ENCODE data around the gene MRPL51. TPM values are rescaled to one million over a fixed set of nuclear protein-coding genes. Genes with fewer than 3 reads are reported as not detected.

The MRPL51 gene
- polyA plus RNA-seq, 1 donor (not counting 4 experiments of a cell fraction or from before 2014, with no cell fraction given): 184 TPM

GRCh38 chr12:6541371-6542165 is 48.5 kb upstream of the MRPL51 start:
- H3K4me3 ChIP-seq (ENCODE audit: control insufficient read depth in 2 of 3, extremely low read depth in 1 of 3, insufficient read depth in 2 of 3, low read depth in 1 of 3, low read length in 3 of 3): no peak overlapping the region
- TF ChIP-seq CTCF (optimal IDR thresholded peaks at IDR 0.05 in 1 of 3, IDR thresholded peaks at IDR 0.05 in 1 of 3, conservative IDR thresholded peaks at IDR 0.05 in 1 of 3; ENCODE audit: extremely low read depth in 1 of 3, insufficient read depth in 2 of 3, low read length in 3 of 3): no peak
- TF ChIP-seq EZH2 (IDR thresholded peaks at IDR 0.05; ENCODE audit: low read length): no peak
- peaks cover 19 to 23% of the 10 kb centered on the region in 2 experiments for H3K36me3 ChIP-seq (ENCODE audit: control insufficient read depth in 2 of 2, extremely low read depth in 1 of 2, insufficient read depth in 2 of 2, low read length in 2 of 2)
- H4K20me1 ChIP-seq (ENCODE audit: control insufficient read depth, extremely low read depth, insufficient read depth, low read length): peaks cover 29% of the 10 kb centered on the region
- dilution Hi-C loops (cut with MboI; ENCODE audit: extremely low pct_ligation_motif_present, low sequenced_read_pairs): no loop called here
- no peaks in the 10 kb centered on the region for H3K9me3 ChIP-seq (ENCODE audit: control insufficient read depth, low read depth, low read length)
- DNase-seq (ENCODE audit: low read depth, low spot score) (no peak), FAIRE-seq (no peak)
- H3K4me1 ChIP-seq (ENCODE audit: control insufficient read depth, extremely low read depth, insufficient read depth, low read length): peaks cover 30% of the 10 kb centered on the region
- H2AFZ ChIP-seq (ENCODE audit: control insufficient read depth, low read length): no peak overlapping the region
- H3K79me2 ChIP-seq (ENCODE audit: control insufficient read depth, insufficient read depth, low read length): peaks cover 7% of the 10 kb centered on the region
- H3K27ac ChIP-seq (ENCODE audit: control insufficient read depth, insufficient read depth, low read length): no peak overlapping the region
- no peak overlapping the region for H3K9ac ChIP-seq (ENCODE audit: control insufficient read depth, extremely low read depth, insufficient read depth, low read length)
- H3K27me3 ChIP-seq (ENCODE audit: control insufficient read depth, extremely low read depth, insufficient read depth, low read length): no peaks in the 10 kb centered on the region
- peaks cover 5% of the 10 kb centered on the region for H3K9me1 ChIP-seq (ENCODE audit: control insufficient read depth, extremely low read depth, insufficient read depth, low read length)
- H3K4me2 ChIP-seq (ENCODE audit: control insufficient read depth, extremely low read depth, insufficient read depth, low read depth, low read length): no peak overlapping the region

GRCh38 chr12:6540181-6540877 is 47.3 kb upstream of the MRPL51 start:
- Histone ChIP-seq H3K9ac (ENCODE audit: control insufficient read depth, extremely low read depth, insufficient read depth, low read length) (peak overlapping the region; percentile 54), H3K4me2 (ENCODE audit: control insufficient read depth, extremely low read depth, insufficient read depth, low read depth, low read length) (peak overlapping the region; percentile 82), H4K20me1 (ENCODE audit: control insufficient read depth, extremely low read depth, insufficient read depth, low read length) (peaks cover 41% of the 10 kb centered on the region), H3K4me1 (ENCODE audit: control insufficient read depth, extremely low read depth, insufficient read depth, low read length) (peaks cover 37% of the 10 kb centered on the region), H3K79me2 (ENCODE audit: control insufficient read depth, insufficient read depth, low read length) (peaks cover 19% of the 10 kb centered on the region), H3K36me3 (ENCODE audit: control insufficient read depth in 2 of 2, extremely low read depth in 1 of 2, insufficient read depth in 2 of 2, low read length in 2 of 2) (peaks cover 27 to 35% of the 10 kb centered on the region in 2 experiments), H3K9me1 (ENCODE audit: control insufficient read depth, extremely low read depth, insufficient read depth, low read length) (peaks cover 5% of the 10 kb centered on the region), H3K4me3 (ENCODE audit: control insufficient read depth in 2 of 3, extremely low read depth in 1 of 3, insufficient read depth in 2 of 3, low read depth in 1 of 3, low read length in 3 of 3) (peak overlapping the region in 2 of 3 experiments; percentile 43 to 59), H3K9me3 (ENCODE audit: control insufficient read depth, low read depth, low read length) (no peaks in the 10 kb centered on the region), H3K27ac (ENCODE audit: control insufficient read depth, insufficient read depth, low read length) (peak overlapping the region; percentile 54), H3K27me3 (ENCODE audit: control insufficient read depth, extremely low read depth, insufficient read depth, low read length) (no peaks in the 10 kb centered on the region), H2AFZ (ENCODE audit: control insufficient read depth, low read length) (peak overlapping the region; percentile 15)
- dilution Hi-C loops (cut with MboI; ENCODE audit: extremely low pct_ligation_motif_present, low sequenced_read_pairs): no loop called here
- no peak for TF ChIP-seq EZH2 (IDR thresholded peaks at IDR 0.05; ENCODE audit: low read length)
- TF ChIP-seq CTCF (optimal IDR thresholded peaks at IDR 0.05 in 1 of 3, IDR thresholded peaks at IDR 0.05 in 1 of 3, conservative IDR thresholded peaks at IDR 0.05 in 1 of 3; ENCODE audit: extremely low read depth in 1 of 3, insufficient read depth in 2 of 3, low read length in 3 of 3): no peak
- DNase-seq (ENCODE audit: low read depth, low spot score) (peak; percentile 76), FAIRE-seq (peak; percentile 61)

Data from keratinocyte (primary cell).